ENCODE results near the gene COL4A2.

Gene COL4A2

GRCh38 chr13:110291286-110291685 is 15.8 kb upstream of the COL4A2 start:
- no peak for DNase-seq

- no peak for DNase-seq
Observed at GRCh38 chr13:110293037-110293436, 14.0 kb upstream of the COL4A2 start.

GRCh38 chr13:110293649-110294048 is 13.4 kb upstream of the COL4A2 start:
- DNase-seq: no peak

- DNase-seq: no peak
Observed at GRCh38 chr13:110294146-110294545, 12.9 kb upstream of the COL4A2 start.

GRCh38 chr13:110294622-110295021 is 12.5 kb upstream of the COL4A2 start:
- DNase-seq: no peak

- no peak for DNase-seq
Observed at GRCh38 chr13:110297011-110297410, 10.1 kb upstream of the COL4A2 start.

- DNase-seq: no peak
Observed at GRCh38 chr13:110297766-110298504, 9.1 kb upstream of the COL4A2 start.

GRCh38 chr13:110298505-110299282 is 8.4 kb upstream of the COL4A2 start:
- no peak for DNase-seq

GRCh38 chr13:110299283-110299840 is 7.7 kb upstream of the COL4A2 start:
- DNase-seq: no peak

- DNase-seq: no peak
Observed at GRCh38 chr13:110300090-110300815, 6.8 kb upstream of the COL4A2 start.

GRCh38 chr13:110301083-110301482 is 6.0 kb upstream of the COL4A2 start:
- no peak for DNase-seq

GRCh38 chr13:110301606-110302553 is 5.2 kb upstream of the COL4A2 start:
- DNase-seq: no peak

- no peak for DNase-seq
Observed at GRCh38 chr13:110302997-110303396, 4.1 kb upstream of the COL4A2 start.

GRCh38 chr13:110303644-110304043 is 3.4 kb upstream of the COL4A2 start:
- no peak for DNase-seq

- no peak for DNase-seq
Observed at GRCh38 chr13:110304256-110304655, 2.8 kb upstream of the COL4A2 start.

- no peak for DNase-seq
Observed at GRCh38 chr13:110305001-110305400, 2.1 kb upstream of the COL4A2 start.

- no peak for DNase-seq
Observed at GRCh38 chr13:110305544-110305943, 1.5 kb upstream of the COL4A2 start.

- no peak for DNase-seq
Observed at GRCh38 chr13:110305949-110306339, 1.1 kb upstream of the COL4A2 start.

GRCh38 chr13:110306340-110306959 is 634 bp upstream of the COL4A2 start:
- DNase-seq: no peak

GRCh38 chr13:110307767-110308655 is 927 bp downstream of the COL4A2 start:
- DNase-seq: no peak
